Upper lobe of left lung (tissue), 4 donors: ENCODE data around the gene LIAS.

Experiments
- CTCF ChIP-seq, 6 experiments: fragments of 450-650 bp in 4 of 6; fragments of 200-600 bp in 2 of 6; sonication (generic) in 2 of 6; IDR thresholded peaks; one replicate each; pipeline ENCODE4 v1.5.1; 2016 to 2019; ENCODE audit warnings: antibody characterized with exemption in 6 of 6
- POLR2AphosphoS5 ChIP-seq, 2 donors: sonication (generic); formaldehyde crosslinking; IDR thresholded peaks; one replicate each; pipeline ENCODE4 v1.5.1; 2017; ENCODE audit warnings: antibody characterized with exemption in 2 of 2

DNA sequence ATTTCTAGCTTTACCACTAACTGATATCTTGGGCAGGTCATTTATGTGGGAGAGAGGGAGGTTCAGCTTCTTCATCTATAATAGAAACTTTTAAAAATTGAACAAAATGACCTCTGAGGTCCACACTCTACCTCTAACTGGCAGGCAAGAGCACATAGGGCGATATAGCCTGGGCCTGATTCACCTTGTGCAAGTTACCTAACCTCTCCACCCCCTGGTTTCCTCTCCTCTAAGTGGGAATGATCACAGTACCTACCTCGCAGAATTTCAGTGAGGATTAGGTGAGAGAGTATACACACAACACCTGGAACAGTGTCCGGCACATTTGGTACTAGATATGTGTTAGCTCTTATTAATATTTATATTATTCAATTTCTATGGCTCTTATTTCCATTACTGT lies 36.6 kb upstream of the LIAS start:
- TF ChIP-seq CTCF (IDR thresholded peaks at IDR 0.05) (no peak), POLR2AphosphoS5 (IDR thresholded peaks at IDR 0.05) (no peak)
